ENCODE data around the gene TAX1BP3.
"Not testable (repeated sequence)": the region's sequence is repeated elsewhere in the genome, so short reads cannot be mapped to it uniquely, and the experiment has no call there.

The TAX1BP3 gene, protein sequence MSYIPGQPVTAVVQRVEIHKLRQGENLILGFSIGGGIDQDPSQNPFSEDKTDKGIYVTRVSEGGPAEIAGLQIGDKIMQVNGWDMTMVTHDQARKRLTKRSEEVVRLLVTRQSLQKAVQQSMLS

DNA sequence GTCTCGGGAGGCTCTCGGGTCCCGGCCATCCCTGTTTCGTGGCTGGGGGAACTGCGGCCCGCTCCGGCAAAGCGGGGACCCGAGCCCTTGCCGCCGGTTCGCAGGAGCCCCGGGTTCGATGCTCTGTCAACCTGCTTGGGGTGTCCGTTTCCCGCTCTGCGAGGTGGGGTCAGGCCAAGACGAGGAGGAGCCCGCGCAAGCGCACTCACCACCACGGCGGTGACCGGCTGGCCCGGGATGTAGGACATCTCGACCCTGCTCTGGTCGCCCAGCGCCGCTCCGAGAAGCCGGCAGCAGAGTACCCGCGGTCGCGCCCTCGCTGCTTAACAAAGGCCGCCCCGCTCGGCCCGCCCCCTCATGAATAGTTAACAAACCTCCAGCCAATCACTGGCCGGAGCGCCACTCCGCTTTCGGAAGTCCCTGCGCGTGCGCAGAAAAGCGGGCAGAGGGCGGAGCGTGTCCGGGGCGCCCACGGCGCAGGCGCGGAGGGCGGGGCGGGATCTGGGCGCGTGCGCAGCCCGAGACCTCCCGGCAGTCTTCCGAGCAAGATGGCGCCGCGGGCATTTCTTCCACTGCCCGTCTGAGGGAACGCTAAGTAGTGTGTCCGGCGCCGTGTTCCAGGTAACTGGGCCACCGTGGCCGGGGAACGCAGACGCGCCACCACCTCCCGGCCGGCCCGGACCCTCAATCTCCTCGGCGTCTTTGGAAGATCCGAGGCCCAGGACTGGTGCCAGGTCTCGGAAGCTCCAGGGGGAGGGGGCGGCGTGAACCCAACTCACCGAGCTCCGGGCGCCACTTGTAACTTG lies at the start of gene TAX1BP3, which contains the start of gene EMC6:
Gene TAX1BP3, minus strand, starts transcription at position 300 of the 806 bp plus-strand sequence. Its CDS starts 52 bp downstream, at position 248.
Gene EMC6, plus strand, starts transcription at position 534 of the 806 bp plus-strand sequence. CDS start 335 bp downstream, outside the sequence.
- TF ChIP-seq, protein P1, sequence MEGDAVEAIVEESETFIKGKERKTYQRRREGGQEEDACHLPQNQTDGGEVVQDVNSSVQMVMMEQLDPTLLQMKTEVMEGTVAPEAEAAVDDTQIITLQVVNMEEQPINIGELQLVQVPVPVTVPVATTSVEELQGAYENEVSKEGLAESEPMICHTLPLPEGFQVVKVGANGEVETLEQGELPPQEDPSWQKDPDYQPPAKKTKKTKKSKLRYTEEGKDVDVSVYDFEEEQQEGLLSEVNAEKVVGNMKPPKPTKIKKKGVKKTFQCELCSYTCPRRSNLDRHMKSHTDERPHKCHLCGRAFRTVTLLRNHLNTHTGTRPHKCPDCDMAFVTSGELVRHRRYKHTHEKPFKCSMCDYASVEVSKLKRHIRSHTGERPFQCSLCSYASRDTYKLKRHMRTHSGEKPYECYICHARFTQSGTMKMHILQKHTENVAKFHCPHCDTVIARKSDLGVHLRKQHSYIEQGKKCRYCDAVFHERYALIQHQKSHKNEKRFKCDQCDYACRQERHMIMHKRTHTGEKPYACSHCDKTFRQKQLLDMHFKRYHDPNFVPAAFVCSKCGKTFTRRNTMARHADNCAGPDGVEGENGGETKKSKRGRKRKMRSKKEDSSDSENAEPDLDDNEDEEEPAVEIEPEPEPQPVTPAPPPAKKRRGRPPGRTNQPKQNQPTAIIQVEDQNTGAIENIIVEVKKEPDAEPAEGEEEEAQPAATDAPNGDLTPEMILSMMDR (IDR thresholded peaks at IDR 0.05; ENCODE audit: low read depth, low read length), result no peak
- DNase-seq (ENCODE audit: low read depth, low spot score), result peak; percentile 99
- in situ Hi-C loops (cut with HindIII; ENCODE audit: low sequenced_read_pairs), result no loop called here
- peak within 1 kb of the TSS; percentile 96 for H3K4me3 ChIP-seq (ENCODE audit: low read depth, low read length)

DNA sequence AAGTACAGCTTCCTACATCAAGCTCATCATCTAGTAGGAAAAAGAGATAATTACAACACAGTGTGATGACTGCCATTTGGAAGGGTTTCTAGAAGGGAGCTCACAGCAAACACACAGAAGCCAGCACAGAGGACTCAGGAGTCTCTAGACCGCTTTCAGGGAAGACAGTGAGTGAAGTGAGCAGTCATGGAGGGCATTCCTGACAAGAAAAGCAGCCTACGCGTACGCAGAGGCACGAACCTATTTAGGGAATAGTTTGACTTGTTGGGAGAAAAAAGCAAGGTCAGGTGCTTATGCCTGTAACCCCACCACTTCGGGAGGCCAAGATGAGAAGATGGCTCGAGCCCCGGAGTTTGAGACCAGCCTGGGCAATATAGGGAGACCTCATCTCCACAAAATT lies 46.9 kb upstream of the TAX1BP3 start:
- in situ Hi-C loops (cut with HindIII; ENCODE audit: low sequenced_read_pairs), result no loop called here
- TF ChIP-seq, protein P1 (IDR thresholded peaks at IDR 0.05; ENCODE audit: low read depth, low read length), result no peak
- no peak overlapping the region for H3K4me3 ChIP-seq (ENCODE audit: low read depth, low read length)
- DNase-seq (ENCODE audit: low read depth, low spot score), result no peak

DNA sequence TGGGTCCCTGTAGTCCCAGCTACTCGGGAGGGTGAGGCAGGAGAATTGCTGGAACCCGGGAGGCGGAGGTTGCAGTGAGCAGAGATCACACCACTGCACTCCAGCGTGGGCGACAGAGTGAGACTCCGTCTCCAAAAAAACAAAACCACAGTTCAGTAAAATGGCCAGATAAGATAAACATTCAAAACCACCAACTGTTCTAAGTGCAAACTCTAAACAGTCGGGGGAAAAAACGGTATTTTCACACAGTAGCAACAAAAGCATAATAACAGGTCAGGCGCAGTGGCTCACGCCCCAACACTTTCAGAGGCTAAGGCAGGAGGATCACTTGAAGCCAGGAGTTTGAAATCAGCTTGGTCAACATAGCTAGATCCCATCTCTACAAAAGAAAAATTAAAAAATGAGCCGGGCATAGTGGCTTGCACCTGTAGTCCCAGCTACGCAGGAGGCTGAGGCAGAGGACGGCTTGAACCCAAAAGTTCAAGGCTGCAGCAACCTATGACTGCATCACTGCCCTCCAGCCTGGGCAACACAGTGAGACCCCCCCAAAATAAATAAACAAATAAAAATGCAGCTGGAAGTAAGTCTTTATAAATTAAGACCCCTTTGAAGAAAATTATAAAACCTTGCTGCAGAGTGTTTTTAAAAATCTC lies 44.6 kb upstream of the TAX1BP3 start:
- no peak for DNase-seq (ENCODE audit: low read depth, low spot score)
- in situ Hi-C loops (cut with HindIII; ENCODE audit: low sequenced_read_pairs), result no loop called here

DNA sequence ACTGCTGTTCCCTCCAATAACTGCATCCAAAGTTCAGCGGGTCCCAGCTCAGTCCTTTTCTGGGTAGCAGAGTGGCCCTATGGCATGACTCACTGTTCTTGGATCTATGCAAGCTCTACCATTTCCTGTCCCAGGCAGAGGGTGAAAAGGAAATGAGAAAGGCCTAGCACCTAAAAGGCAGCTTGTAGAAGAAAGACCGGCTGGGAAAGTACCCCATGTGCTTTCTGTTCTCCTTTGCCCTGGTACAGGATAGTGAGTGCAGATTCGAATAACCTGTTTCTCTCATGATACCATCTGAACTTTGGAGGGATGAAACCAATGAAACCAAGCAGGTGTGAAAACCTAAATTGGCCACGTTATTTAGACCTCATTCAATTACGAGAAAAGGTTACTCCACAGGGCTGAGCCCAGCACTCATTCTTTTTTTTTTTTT lies 42.6 kb upstream of the TAX1BP3 start:
- in situ Hi-C loops (cut with HindIII; ENCODE audit: low sequenced_read_pairs), result no loop called here
- DNase-seq (ENCODE audit: low read depth, low spot score), result peak; percentile 45
- TF ChIP-seq, protein P1 (IDR thresholded peaks at IDR 0.05; ENCODE audit: low read depth, low read length), result no peak
- no peak overlapping the region for H3K4me3 ChIP-seq (ENCODE audit: low read depth, low read length)

More for the DNA sequence above, 44.6 kb upstream of the TAX1BP3 start:
- TF ChIP-seq, protein P1 (IDR thresholded peaks at IDR 0.05; ENCODE audit: low read depth, low read length), result no peak
- H3K4me3 ChIP-seq (ENCODE audit: low read depth, low read length), result no peak overlapping the region

DNA sequence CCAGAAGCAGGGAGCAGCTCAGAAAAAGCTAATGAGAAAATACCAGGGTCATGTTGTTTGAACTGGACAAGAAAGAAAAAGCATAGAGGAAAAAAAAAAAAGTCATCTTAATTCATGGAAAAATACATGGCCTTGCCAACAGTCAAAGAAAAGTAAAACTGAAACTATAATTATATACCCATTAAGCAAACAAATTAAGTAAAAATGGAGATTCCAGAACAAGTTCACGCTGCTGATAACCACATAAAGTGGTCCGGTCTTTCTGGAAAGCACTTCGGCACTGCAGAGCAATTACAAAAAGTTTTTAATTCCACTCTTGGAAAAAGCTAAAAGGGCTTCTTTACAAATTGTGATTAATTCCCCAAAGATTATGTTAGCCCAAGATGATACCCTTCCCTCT lies 40.0 kb upstream of the TAX1BP3 start:
- no peak overlapping the region for H3K4me3 ChIP-seq (ENCODE audit: low read depth, low read length)
- no peak for DNase-seq (ENCODE audit: low read depth, low spot score)
- in situ Hi-C loops (cut with HindIII; ENCODE audit: low sequenced_read_pairs), result no loop called here
- TF ChIP-seq, protein P1 (IDR thresholded peaks at IDR 0.05; ENCODE audit: low read depth, low read length), result no peak

DNA sequence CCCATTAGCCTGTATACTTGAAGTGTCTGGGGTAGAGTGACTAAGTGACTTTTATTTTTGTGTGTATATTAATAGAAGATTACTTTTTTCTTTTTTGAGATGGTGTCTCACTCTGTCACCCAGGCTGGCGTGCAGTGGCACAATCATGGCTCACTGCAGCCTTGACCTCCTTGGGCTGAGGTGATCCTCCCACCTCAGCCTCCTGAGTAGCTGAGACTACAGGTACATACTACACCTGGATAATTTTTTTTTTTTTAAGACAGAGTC lies 37.3 kb upstream of the TAX1BP3 start:
- H3K4me3 ChIP-seq (ENCODE audit: low read depth, low read length); DNase-seq (ENCODE audit: low read depth, low spot score); in situ Hi-C loops (cut with HindIII; ENCODE audit: low sequenced_read_pairs): not testable (repeated sequence)
